Brain pericyte (primary cell): Measurements from ENCODE around the gene BRD1.

Experiments
- DNase-seq: peaks from one replicate; pipeline ENCODE4 v3.0.0-alpha.2; 2012; ENCODE audit warnings: low read depth, low spot score

Gene BRD1

GRCh38 chr22:49753276-49753890 is 74.3 kb downstream of the BRD1 start:
- no peak for DNase-seq

GRCh38 chr22:49752598-49753091 is 75.0 kb downstream of the BRD1 start:
- no peak for DNase-seq

- no peak for DNase-seq
Measured at GRCh38 chr22:49751966-49752597, 75.6 kb downstream of the BRD1 start.

GRCh38 chr22:49751318-49751965 is 76.2 kb downstream of the BRD1 start:
- no peak for DNase-seq

GRCh38 chr22:49749885-49750510 is 77.7 kb downstream of the BRD1 start:
- no peak for DNase-seq

- no peak for DNase-seq
Measured at GRCh38 chr22:49749227-49749626, 78.4 kb downstream of the BRD1 start.

GRCh38 chr22:49748514-49748913 is 79.2 kb downstream of the BRD1 start:
- no peak for DNase-seq

GRCh38 chr22:49747716-49748115 is 80.0 kb downstream of the BRD1 start:
- DNase-seq, result no peak

GRCh38 chr22:49747130-49747529 is 80.5 kb downstream of the BRD1 start:
- no peak for DNase-seq

- DNase-seq, result no peak
Measured at GRCh38 chr22:49746065-49746464, 81.6 kb downstream of the BRD1 start.

GRCh38 chr22:49740242-49740641 is 87.4 kb downstream of the BRD1 start:
- DNase-seq, result no peak

- DNase-seq, result no peak
Measured at GRCh38 chr22:49739138-49739537, 88.5 kb downstream of the BRD1 start.

- no peak for DNase-seq
Measured at GRCh38 chr22:49738566-49738965, 89.1 kb downstream of the BRD1 start.

- DNase-seq, result no peak
Measured at GRCh38 chr22:49738006-49738405, 89.7 kb downstream of the BRD1 start.

GRCh38 chr22:49737101-49737551 is 90.5 kb downstream of the BRD1 start:
- no peak for DNase-seq

- DNase-seq, result no peak
Measured at GRCh38 chr22:49736538-49736937, 91.1 kb downstream of the BRD1 start.

GRCh38 chr22:49735901-49736421 is 91.7 kb downstream of the BRD1 start:
- no peak for DNase-seq

GRCh38 chr22:49735411-49735900 is 92.2 kb downstream of the BRD1 start:
- no peak for DNase-seq

- no peak for DNase-seq
Measured at GRCh38 chr22:49734882-49735281, 92.8 kb downstream of the BRD1 start.

GRCh38 chr22:49734390-49734789 is 93.3 kb downstream of the BRD1 start:
- no peak for DNase-seq

- DNase-seq, result no peak
Measured at GRCh38 chr22:49733631-49734030, 94.0 kb downstream of the BRD1 start.

GRCh38 chr22:49730656-49731055 is 97.0 kb downstream of the BRD1 start:
- no peak for DNase-seq
